Stimulated activated CD8-positive, alpha-beta memory T cell treated with anti-CD3 and anti-CD28 coated beads, Interleukin-12 subunit alpha, Interleukin-12 subunit beta, amount 100 ng/mL, for 4 hours (primary cell): ENCODE data around the gene GFRA4.

Source experiments
- DNase-seq: peaks from one replicate; pipeline ENCODE4 v3.0.0-alpha.2; 2020; ENCODE audit warnings: low read depth

GFRA4 gene

GRCh38 chr20:3693376-3693775, 30.2 kb upstream of the GFRA4 start:
- DNase-seq, result no peak

- DNase-seq, result no peak
Measured at GRCh38 chr20:3692706-3693294, 29.6 kb upstream of the GFRA4 start.

GRCh38 chr20:3691897-3692296, 28.7 kb upstream of the GFRA4 start:
- no peak for DNase-seq

GRCh38 chr20:3691306-3691705, 28.1 kb upstream of the GFRA4 start:
- DNase-seq, result no peak

GRCh38 chr20:3690413-3690812, 27.2 kb upstream of the GFRA4 start:
- no peak for DNase-seq

GRCh38 chr20:3689978-3690377, 26.8 kb upstream of the GFRA4 start:
- no peak for DNase-seq

GRCh38 chr20:3687655-3688054, 24.5 kb upstream of the GFRA4 start:
- no peak for DNase-seq

GRCh38 chr20:3686867-3687321, 23.7 kb upstream of the GFRA4 start:
- no peak for DNase-seq

GRCh38 chr20:3686421-3686820, 23.2 kb upstream of the GFRA4 start:
- DNase-seq, result no peak

- no peak for DNase-seq
Measured at GRCh38 chr20:3685341-3685740, 22.1 kb upstream of the GFRA4 start.

- DNase-seq, result no peak
Measured at GRCh38 chr20:3681931-3682781, 19.0 kb upstream of the GFRA4 start, which contains the start of gene ADAM33. Gene ADAM33, minus strand, starts transcription at chr20:3682010. Its CDS starts 6 bp downstream, at chr20:3682004.

- DNase-seq, result no peak
Measured at GRCh38 chr20:3681352-3681930, 18.2 kb upstream of the GFRA4 start.

GRCh38 chr20:3680701-3681351, 17.6 kb upstream of the GFRA4 start:
- no peak for DNase-seq

- DNase-seq, result no peak
Measured at GRCh38 chr20:3679749-3680700, 16.8 kb upstream of the GFRA4 start.

GRCh38 chr20:3678856-3679720, 15.9 kb upstream of the GFRA4 start:
- no peak for DNase-seq

- DNase-seq, result no peak
Measured at GRCh38 chr20:3678198-3678597, 15.0 kb upstream of the GFRA4 start.

- DNase-seq, result no peak
Measured at GRCh38 chr20:3677733-3678132, 14.5 kb upstream of the GFRA4 start.

GRCh38 chr20:3674995-3675900, 12.0 kb upstream of the GFRA4 start:
- no peak for DNase-seq

- no peak for DNase-seq
Measured at GRCh38 chr20:3674447-3674846, 11.2 kb upstream of the GFRA4 start.
